Measurements from ENCODE around the gene MAPKAP1. TPM values are rescaled to one million over a fixed set of nuclear protein-coding genes. Genes with fewer than 3 reads are reported as not detected.

The MAPKAP1 gene
- total and polyA plus RNA-seq, 2 of the 13 experiments (the other 11 are each of a cell fraction or from before 2014, with no cell fraction given) = 45.0 to 64.3 TPM

- TF ChIP-seq TSC22D2 (CRISPR knock-in tag; IDR thresholded peaks at IDR 0.05; ENCODE audit: borderline replicate concordance) (no peak), ZNF562 (CRISPR knock-in tag; IDR thresholded peaks at IDR 0.05; ENCODE audit: borderline replicate concordance) (no peak), ZNF501 (CRISPR knock-in tag; IDR thresholded peaks at IDR 0.05) (peak; percentile 33; the same call in 1 of the 2 replicates), ZNF569 (CRISPR knock-in tag; IDR thresholded peaks at IDR 0.05; ENCODE audit: borderline replicate concordance) (no peak), ZKSCAN8 (CRISPR knock-in tag; IDR thresholded peaks at IDR 0.05; ENCODE audit: borderline replicate concordance) (0 out of 2 replicates have a peak, but pooled peaks have one; percentile 40), ZNF292 (CRISPR knock-in tag; IDR thresholded peaks at IDR 0.05; ENCODE audit: borderline replicate concordance, low read depth) (no peak), BRCA1 (CRISPR knock-in tag; IDR thresholded peaks at IDR 0.05) (no peak), HOXA7 (CRISPR knock-in tag; IDR thresholded peaks at IDR 0.05) (no peak), ZNF550 (CRISPR knock-in tag; IDR thresholded peaks at IDR 0.05; ENCODE audit: borderline replicate concordance) (no peak), ZNF513 (CRISPR knock-in tag; conservative IDR thresholded peaks at IDR 0.05) (no peak), GATA4 (IDR thresholded peaks at IDR 0.05; ENCODE audit: borderline replicate concordance, low read depth) (no peak), PREB (CRISPR knock-in tag; IDR thresholded peaks at IDR 0.05) (no peak), ZNF546 (CRISPR knock-in tag; conservative IDR thresholded peaks at IDR 0.05) (no peak; the same call in 1 of the 2 replicates), CAMTA2 (CRISPR knock-in tag; IDR thresholded peaks at IDR 0.05; ENCODE audit: borderline replicate concordance) (no peak), NR2F2 (IDR thresholded peaks at IDR 0.05; ENCODE audit: borderline replicate concordance, low read depth) (no peak), ZNF891 (CRISPR knock-in tag; IDR thresholded peaks at IDR 0.05) (no peak), ZNF781 (CRISPR knock-in tag; IDR thresholded peaks at IDR 0.05; ENCODE audit: borderline replicate concordance, not compliant biosample characterization) (no peak), JUND (CRISPR knock-in tag; IDR thresholded peaks at IDR 0.05) (no peak), ZNF234 (CRISPR knock-in tag; conservative IDR thresholded peaks at IDR 0.05) (no peak), SMAD1 (CRISPR knock-in tag; IDR thresholded peaks at IDR 0.05; ENCODE audit: borderline replicate concordance, low read depth) (no peak), REST (IDR thresholded peaks at IDR 0.05; ENCODE audit: borderline replicate concordance in 1 of 2, low read depth in 1 of 2, low read length in 2 of 2) (no peak), ZNF547 (CRISPR knock-in tag; IDR thresholded peaks at IDR 0.05) (0 out of 2 replicates have a peak, but pooled peaks have one; percentile 5)
Measured at GRCh38 chr9:125407974-125408900, 298.8 kb downstream of the MAPKAP1 start (continued).

Measured in HepG2 (cell line).